GM15510 (cell line): Measurements from ENCODE around the gene SBK1.

Source experiments
- POLR2A ChIP-seq: IDR thresholded peaks from 3 replicates; pipeline ENCODE4 v1.6.1; 2011; ENCODE audit warnings: borderline replicate concordance; ENCODE audit not compliant: insufficient read length; ENCODE audit errors: extremely low read depth

SBK1 gene

DNA sequence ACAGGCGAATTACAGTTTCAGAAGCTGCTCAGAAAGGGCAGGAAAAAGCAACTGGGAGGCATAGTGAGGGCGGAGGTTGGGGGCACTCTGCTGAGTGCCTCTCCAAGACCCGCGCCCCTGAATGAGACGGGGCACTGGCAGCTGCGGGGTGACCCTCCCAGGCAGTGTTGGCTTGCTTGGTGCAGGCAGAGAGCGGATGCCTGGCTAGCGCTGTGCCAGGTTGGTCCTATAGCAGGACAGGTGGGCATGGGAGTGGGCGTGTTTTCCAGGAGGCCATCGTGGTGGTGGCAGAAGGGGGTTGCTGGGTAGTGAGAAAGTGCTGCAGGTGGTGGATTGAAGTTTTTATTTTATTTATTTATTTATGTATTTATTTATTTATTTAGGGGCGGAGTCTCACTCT lies 16.0 kb upstream of the SBK1 start:
- TF ChIP-seq POLR2A, result no peak

- TF ChIP-seq POLR2A, result no peak
Observed at GRCh38 chr16:28277537-28278388, 14.6 kb upstream of the SBK1 start.

GRCh38 chr16:28279006-28279405 lies 13.3 kb upstream of the SBK1 start:
- no peak for TF ChIP-seq POLR2A

DNA sequence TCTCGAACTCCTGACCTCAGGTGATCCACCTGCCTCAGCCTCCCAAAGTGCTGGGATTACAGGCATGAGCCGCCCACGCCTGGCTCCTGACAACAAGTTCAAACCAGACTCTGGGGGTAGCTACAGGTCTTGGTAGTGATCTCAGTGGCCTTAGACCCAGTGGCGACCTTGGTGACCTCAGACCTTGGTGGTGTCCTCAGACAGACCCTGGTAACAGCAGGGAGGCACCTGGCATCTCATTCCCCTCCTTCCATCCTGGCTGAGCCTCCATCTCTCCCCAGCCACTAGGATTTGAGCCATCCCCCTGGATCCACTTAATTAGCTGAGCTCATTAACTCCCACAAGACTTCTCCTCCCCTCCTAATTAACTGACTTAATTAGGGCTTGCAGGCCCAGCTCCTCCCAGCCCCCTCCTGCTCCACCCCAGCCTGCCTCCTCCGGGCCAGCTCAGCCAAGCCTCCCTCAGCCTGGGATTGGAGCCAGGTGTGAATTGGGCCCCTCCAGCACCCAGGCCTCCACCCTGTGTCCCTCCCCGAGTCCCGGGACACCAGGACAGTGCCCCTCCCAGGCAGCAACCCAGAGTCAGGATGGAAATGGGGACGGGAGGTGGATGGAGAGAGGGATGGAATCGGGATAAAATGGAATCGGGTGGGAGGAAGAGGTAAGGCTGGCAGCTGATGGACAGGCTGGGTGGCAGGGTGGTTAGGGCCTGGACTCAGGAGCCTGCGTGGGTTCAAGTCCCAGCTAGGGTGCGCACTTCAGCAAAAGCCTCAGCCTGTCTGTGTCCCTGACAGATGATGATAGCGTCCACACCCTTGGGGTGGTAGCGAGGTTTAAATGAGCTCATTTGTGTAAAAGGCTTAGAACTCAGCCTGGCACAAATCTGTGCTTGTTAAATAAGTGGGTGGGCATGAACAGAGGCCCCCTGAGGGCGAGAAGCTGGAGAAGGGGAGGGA lies 11.2 kb upstream of the SBK1 start:
- TF ChIP-seq POLR2A, result no peak

DNA sequence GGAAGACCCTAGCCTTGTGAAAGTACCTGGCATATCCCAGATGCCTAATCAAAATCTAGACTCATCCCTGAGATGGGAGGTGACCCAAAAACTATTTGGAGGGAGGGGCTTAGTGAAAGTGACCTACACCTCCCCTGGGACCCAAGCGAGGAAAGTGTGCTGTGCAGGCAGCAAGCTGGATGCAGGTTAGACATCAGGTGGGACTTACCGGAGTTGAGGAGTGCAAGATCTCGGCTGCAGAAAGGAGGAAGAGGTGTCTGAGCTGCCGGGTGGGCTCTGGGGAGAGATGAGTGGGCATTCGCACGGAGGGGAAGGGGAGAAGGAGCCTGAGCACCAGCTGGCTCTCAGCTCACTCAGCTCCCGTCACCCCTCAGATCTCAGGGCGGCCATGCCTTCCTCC lies 10.3 kb upstream of the SBK1 start:
- TF ChIP-seq POLR2A, result no peak

DNA sequence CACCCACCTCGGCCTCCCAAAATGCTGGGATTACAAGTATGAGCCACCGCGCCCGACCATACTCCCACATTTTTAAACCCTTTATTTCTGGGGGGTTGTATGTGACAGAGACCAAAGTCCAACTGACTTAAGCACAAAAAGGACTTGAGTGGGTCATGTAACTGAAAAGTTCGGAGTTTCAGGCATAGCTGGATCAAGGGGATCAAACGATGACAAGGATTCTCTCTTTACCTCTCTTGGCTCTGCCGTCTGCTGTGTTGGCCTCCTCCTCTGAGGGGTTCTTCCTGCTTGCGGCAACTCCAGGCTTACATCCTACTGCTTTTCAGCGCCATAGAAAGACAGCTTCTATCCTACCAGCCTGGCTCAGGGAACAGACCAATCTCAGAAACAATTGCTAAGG lies 9.2 kb upstream of the SBK1 start:
- no peak for TF ChIP-seq POLR2A

DNA sequence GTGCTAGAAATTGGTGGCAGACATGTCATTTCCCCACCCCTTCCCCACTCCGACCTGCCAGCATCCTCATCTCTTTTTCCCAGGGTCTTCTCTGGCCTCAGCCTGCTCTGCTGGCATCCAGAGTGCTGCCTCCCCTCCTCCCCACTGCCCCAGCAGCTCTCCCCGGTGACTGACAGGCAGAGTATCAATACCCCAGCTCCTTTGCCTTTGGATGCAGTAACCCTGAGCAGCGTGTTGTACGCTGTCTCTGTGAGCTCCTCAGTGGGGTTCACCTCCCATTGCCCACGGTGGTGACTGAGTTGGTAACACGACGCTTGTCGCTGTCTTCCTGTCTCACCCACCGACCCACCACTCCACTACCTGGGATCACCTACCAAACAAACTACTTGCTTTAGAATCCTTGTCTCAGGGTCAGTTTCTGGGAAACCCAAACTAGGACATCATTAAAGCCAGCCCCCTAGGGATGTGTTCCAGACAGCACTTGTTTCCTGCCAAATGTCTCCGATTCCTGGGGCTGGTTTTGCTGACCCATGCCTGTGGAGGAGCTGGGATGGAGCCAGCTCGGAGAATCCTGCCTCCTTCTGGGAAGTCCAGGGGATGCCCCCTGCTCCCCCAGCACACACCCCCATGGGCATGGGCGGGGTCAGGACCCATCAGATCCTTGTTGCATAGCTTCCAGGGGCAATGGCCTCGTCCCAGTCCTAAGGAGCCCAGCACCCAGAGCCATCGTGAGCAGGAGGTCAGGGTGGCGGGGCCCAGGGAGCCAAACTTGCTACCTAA lies 8.3 kb upstream of the SBK1 start:
- no peak for TF ChIP-seq POLR2A

GRCh38 chr16:28285649-28286048 lies 6.7 kb upstream of the SBK1 start:
- TF ChIP-seq POLR2A, result no peak

GRCh38 chr16:28288114-28288513 lies 4.2 kb upstream of the SBK1 start:
- no peak for TF ChIP-seq POLR2A

- no peak for TF ChIP-seq POLR2A
Observed at GRCh38 chr16:28289048-28289447, 3.3 kb upstream of the SBK1 start.

DNA sequence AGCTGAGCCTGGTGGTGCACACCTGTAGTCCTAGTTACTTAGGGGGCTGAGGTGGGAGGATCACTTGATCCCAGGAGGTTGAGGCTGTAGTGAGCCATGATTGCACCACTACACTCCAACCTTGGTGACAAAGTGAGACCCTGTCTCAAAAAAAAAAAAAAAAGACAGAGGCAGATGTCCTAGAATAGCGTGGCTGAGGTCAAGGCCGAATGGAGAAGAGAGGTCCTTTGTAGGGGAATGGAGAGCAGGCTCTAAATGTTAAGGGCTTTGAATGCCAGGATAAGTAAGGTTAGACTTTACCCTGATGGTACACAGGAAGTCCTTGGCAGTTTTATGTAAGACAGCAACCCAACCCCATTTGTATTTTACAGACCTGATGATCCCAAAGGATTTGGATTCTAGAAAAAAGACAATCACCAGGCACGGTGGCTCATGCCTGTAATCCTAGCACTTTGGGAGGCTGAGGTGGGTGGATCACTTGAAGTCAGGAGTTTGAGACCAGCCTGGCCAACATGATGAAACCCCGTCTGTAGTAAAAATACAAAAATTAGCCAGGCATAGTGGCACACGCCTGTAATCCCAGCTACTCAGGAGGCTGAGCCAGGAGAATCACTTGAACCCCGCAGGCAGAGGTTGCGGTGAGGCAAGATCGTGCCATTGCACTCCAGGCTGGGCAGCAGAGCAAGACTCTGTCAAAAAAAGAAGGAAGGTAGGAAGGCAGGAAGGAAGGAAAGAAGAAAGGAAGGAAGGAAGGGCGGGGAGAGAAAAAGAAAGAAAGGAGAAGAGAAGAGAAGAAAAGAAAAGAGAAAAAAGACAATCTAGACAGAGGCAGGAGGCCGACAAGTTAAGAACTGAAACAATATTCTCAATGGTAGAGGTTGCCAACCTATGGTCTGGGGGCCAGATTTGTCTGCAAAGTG lies 2.1 kb upstream of the SBK1 start:
- no peak for TF ChIP-seq POLR2A

- no peak for TF ChIP-seq POLR2A
Observed at GRCh38 chr16:28290859-28291254, 1.5 kb upstream of the SBK1 start.

DNA sequence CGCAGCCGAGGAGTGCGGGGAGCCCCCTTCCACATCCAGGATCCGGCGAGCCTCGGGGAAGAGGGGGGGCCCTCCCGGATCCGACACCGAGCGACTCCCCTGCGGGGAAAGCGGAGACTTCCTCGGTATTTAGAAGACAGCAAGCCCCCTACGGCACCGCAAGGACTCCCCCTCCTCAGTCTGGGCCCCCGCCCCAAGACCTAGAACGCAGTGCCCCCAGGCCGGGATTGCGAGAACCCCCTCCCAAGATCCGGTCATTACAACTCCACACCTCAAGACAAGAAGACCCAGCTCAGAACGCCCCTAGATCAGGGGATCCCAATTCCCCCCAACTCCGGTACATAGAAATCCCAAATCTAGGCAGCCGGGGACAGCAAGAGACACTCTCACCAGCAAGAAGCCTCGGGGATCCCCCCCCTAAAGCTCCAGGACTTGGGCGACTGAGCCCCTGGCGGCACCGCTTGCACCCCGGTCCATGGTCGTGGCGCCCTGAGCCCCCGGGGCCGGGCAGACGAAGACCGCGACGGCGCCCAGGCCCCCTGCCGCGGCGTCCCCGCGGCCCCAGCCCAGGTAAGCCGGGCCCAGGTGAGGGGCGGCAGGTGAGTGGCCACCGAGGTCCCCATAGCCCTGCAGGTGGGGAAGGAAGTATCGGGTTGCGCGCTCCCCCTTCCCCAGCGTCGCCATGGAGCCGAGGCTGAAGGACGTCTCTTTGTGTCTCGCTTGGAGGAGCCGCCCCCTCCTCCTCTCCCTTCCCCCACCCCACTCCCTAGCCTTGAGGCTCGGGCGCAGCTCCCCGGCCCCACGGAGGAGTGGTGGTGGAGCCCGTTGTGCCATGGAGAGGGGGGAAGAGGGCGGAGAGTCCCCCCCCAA lies 641 bp downstream of the SBK1 start:
- TF ChIP-seq POLR2A, result no peak
